ENCODE measurements around the gene CDH13.
A peak's percentile ranks its signal among the peaks of the same experiment; 100 is the strongest.

The CDH13 gene

DNA sequence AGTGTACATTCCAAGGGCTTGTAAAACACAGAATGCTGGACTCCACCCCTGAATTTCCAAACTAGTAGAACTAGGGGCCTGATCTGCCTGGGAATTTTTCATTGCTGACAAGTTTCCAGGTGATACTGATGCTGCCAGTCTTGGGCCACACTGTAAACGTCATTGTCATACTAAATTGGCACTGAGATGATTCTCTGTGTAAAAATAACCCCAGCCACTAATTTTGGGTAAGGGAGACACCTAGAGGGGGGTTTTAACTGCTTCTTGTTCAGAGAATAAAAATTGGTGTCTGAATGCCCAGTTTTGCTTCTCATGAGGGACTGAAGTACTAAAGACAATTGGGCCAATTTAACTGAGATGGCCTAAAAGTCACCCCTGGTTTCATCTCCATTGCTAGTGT lies 5.0 kb upstream of the CDH13 start:
- H3K4me3 ChIP-seq (ENCODE audit: low read depth, low read length) = no peak overlapping the region
- in situ Hi-C loops (cut with HindIII; ENCODE audit: low sequenced_read_pairs) = no loop called here
- TF ChIP-seq, protein P1, sequence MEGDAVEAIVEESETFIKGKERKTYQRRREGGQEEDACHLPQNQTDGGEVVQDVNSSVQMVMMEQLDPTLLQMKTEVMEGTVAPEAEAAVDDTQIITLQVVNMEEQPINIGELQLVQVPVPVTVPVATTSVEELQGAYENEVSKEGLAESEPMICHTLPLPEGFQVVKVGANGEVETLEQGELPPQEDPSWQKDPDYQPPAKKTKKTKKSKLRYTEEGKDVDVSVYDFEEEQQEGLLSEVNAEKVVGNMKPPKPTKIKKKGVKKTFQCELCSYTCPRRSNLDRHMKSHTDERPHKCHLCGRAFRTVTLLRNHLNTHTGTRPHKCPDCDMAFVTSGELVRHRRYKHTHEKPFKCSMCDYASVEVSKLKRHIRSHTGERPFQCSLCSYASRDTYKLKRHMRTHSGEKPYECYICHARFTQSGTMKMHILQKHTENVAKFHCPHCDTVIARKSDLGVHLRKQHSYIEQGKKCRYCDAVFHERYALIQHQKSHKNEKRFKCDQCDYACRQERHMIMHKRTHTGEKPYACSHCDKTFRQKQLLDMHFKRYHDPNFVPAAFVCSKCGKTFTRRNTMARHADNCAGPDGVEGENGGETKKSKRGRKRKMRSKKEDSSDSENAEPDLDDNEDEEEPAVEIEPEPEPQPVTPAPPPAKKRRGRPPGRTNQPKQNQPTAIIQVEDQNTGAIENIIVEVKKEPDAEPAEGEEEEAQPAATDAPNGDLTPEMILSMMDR (IDR thresholded peaks at IDR 0.05; ENCODE audit: low read depth, low read length) = peak; percentile 25
- DNase-seq (ENCODE audit: low read depth, low spot score) = no peak

- TF ChIP-seq, protein P1 (IDR thresholded peaks at IDR 0.05; ENCODE audit: low read depth, low read length) = no peak
- no peak for DNase-seq (ENCODE audit: low read depth, low spot score)
- in situ Hi-C loops (cut with HindIII; ENCODE audit: low sequenced_read_pairs) = no loop called here
- H3K4me3 ChIP-seq (ENCODE audit: low read depth, low read length) = no peak overlapping the region
Measured at GRCh38 chr16:82623241-82623640, 3.5 kb upstream of the CDH13 start.

DNA sequence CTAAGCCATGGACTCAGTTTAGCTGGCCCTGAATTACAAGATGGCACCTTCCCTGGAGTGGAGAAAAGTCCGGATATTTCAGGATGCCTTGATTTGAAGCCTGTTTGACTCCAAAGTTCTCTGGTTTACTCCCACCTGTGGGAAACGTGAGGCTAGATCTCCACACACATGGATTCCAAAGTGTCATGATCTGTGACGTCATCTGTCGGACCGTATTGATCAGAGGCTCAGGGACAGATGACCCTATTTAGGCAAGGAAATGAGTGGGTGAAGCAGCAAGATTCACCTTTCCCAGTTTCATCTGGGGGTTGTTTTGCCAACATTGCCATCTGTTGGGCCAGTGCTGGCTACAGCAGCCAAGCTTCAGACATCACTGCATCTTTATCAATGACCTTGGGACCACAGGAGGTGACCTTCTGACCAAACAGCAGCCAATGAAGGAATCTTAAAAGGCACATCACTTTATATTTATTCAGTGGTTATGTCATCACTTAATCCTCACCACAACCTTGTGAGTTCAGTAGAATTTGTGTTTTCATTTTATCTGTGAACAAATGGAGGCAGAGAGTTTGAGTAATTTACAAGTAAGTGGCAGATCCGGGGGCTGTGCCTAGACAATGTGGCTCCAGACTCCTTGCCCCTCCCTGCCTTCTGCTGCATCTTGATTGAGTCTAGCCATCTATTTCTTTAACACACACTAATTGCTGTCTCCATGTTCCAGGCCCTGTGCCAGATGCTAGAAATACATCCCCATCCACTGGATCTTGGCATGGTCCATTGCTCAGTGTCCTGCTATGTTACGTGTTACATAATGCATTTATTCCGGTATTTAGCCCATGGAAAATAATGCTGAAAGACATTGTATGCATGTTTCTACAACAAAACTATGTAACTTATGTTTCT lies 1.5 kb upstream of the CDH13 start:
- in situ Hi-C loops (cut with HindIII; ENCODE audit: low sequenced_read_pairs) = no loop called here
- DNase-seq (ENCODE audit: low read depth, low spot score) = no peak
- H3K4me3 ChIP-seq (ENCODE audit: low read depth, low read length) = no peak overlapping the region
- TF ChIP-seq, protein P1 (IDR thresholded peaks at IDR 0.05; ENCODE audit: low read depth, low read length) = no peak

- peak; percentile 31 for DNase-seq (ENCODE audit: low read depth, low spot score)
- TF ChIP-seq, protein P1 (IDR thresholded peaks at IDR 0.05; ENCODE audit: low read depth, low read length) = no peak
- H3K4me3 ChIP-seq (ENCODE audit: low read depth, low read length) = peak overlapping the region; percentile 65
- in situ Hi-C loops (cut with HindIII; ENCODE audit: low sequenced_read_pairs) = no loop called here
Measured at GRCh38 chr16:82628088-82628423, 1.3 kb downstream of the CDH13 start.

- no peak for DNase-seq (ENCODE audit: low read depth, low spot score)
- in situ Hi-C loops (cut with HindIII; ENCODE audit: low sequenced_read_pairs) = no loop called here
- TF ChIP-seq, protein P1 (IDR thresholded peaks at IDR 0.05; ENCODE audit: low read depth, low read length) = no peak
- H3K4me3 ChIP-seq (ENCODE audit: low read depth, low read length) = peak overlapping the region; percentile 65
Measured at GRCh38 chr16:82628711-82629110, 1.9 kb downstream of the CDH13 start.

DNA sequence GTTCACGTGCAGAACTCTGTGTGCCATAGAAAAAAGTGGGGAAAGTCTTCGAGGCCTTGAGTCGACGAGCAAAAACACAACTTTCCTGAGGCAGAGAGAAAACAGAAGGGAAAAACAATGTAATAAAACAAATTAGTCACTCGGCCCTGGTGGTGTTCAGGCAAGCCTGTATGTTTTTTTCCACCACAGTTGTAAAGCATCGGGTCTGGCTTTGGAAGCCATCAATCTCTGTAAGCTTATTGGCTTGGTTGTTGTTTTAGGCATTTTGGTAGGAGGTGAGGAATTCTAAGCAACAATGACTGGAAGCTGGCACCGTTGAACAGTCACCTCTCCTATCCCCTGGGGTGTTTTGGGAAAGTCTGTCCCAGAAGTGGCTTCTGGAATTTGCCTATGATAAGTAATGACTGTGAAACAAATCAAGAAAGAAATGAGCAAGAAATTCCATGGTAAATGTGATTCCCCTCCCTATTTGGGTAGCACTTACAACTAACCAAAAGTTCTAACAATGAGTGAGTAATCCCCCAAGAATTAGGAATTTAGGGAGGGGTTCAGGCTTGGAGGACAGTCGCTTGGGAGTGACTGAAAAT lies 2.8 kb downstream of the CDH13 start:
- in situ Hi-C loops (cut with HindIII; ENCODE audit: low sequenced_read_pairs) = no loop called here
- peak; percentile 65 for DNase-seq (ENCODE audit: low read depth, low spot score)
- TF ChIP-seq, protein P1 (IDR thresholded peaks at IDR 0.05; ENCODE audit: low read depth, low read length) = no peak
- no peak overlapping the region for H3K4me3 ChIP-seq (ENCODE audit: low read depth, low read length)

Data from astrocyte of the spinal cord (primary cell).